GM21786 (cell line): Measurements from ENCODE around the gene XAGE2.
"Not testable (repeated sequence)": the region's sequence is repeated elsewhere in the genome, so short reads cannot be mapped to it uniquely, and the experiment has no call there.

Source experiments
- ATAC-seq: cut with Tn5 transposase; IDR thresholded peaks from one replicate; pipeline ENCODE4 v1.9.1; 2021; ENCODE audit not compliant: unreplicated experiment

Gene XAGE2

GRCh38 chrX:52368368-52369055, at the start of gene XAGE2:
TSS of gene XAGE2 (plus strand) at chrX:52369021. CDS start at chrX:52370015, 994 bp downstream.
- no peak for ATAC-seq

DNA sequence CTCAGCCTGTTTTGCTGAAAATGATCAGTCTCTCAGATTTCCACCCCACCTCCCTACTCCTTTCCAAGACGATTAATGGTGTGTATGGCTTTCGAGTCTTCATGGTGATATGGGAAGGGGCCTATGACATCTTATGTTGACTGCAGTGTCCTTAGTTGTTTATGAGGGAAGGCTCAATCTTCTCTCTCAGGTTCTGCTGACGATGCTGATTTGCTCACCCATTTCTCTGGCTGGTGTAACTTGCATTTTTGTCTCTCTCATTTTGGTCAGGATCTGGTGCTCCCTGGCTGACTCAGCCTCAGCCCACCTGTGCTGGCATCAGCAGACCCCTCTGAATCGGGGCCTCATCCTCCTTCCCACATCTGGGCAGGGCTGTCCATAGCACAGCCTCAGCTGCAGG, 31.4 kb upstream of the XAGE2 start:
- no peak for ATAC-seq

DNA sequence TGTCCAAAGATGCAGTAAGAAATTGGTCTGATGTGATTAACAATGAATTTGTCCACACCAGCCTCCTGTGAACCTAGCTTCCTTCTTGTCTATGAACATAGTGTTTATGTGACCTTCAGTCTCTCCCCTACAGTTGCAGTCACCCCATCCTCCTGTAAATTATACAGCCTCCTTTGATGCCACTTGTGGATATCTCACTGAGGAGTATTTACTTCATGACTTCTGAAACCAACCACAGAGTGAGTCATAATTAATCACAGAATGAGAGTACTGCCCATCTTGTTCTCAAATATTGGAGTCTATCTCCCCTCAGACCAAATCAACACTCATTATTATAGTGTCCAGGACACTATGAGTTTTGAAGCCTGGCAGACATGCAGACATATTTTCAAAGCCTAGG, 27.3 kb upstream of the XAGE2 start:
- no peak for ATAC-seq

GRCh38 chrX:52343131-52343530, 25.7 kb upstream of the XAGE2 start:
- ATAC-seq, result not testable (repeated sequence)

- not testable (repeated sequence) for ATAC-seq
Observed at GRCh38 chrX:52345402-52345801, 23.4 kb upstream of the XAGE2 start.

DNA sequence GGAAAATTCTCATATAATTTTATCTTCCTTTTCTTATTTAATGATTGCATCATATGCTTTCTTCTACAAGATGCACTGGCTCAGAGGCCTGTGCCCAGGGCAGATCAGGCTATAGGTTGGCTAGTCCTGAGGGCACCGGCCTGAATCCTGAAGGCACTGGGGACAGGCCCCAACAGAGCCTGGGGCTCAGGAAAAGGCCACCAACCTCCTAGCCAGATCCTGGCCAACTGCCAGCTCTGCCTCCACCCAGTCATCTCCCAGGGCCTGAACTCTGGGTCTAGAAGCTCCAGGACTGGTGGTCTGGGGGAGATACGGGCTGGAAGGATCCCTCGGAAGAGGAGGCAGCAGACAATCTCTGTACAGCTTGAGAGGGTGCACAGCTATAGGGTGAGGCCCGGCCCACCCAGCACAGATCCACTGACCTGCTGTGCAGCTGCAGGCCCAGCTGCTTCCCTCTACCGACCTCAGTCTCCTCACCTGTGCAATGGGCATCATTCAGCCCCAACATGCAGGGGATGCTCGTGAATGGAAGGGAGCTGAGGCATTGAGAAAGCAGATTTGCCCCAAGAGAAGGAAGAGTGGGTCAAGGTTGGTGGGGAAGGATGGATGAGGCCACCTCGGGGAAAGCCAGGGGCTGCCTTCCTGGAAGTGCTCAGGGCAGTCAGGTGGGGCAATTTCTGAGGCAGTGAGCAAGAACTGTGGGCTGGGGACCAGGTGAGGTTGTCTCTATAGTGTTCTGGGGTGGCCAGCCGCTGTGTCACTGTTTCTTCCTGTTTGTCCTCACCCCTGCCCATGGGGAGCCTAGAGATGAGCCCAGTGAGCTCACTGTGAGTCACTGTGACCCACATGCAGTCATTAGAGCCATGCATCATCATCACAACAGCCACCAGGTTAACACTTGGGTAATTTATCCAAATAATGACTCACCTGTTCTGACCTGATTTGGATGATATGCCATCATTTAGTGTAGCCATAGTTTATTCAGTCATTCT, 22.4 kb upstream of the XAGE2 start:
- no peak for ATAC-seq

DNA sequence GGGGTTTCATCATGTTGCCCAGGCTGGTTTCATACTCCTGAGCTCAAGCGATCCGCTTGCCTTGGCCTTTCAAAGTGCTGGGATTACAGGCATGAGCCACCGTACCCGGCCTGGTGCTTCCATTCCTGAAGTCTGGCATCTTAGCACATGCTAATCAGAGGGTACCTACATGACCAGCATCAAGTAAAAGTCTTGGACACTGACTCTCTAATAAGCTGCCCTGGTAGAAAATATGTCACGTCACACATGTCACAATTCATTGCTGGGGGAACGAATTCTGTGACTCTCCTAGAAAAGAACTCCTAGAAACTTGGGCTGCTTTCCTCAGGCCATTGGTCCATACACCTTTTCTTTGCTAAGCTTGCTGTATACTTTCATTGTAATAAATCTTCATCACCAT, 19.1 kb upstream of the XAGE2 start:
- no peak for ATAC-seq

DNA sequence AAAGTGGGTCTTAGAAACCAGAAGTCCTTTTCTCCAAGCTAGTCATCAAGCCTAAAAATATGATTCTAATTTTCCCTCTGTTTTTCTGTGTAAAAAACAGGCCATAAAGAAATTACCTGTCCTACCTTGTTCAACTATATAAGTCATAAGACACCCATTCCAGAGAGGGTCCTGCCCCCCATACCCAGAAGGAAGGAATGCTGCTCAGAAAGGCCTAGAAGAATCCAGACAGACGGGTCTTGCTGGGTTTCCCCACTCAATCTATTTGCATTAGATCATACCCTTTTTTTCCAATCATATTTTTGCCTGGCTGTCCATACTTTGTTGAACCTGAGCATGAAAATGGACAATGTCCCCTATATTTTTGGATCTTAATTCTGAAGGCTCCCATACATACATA, 16.3 kb upstream of the XAGE2 start:
- ATAC-seq, result no peak

- ATAC-seq, result no peak
Observed at GRCh38 chrX:52353838-52354237, 15.0 kb upstream of the XAGE2 start.

GRCh38 chrX:52355108-52355507, 13.7 kb upstream of the XAGE2 start:
- ATAC-seq, result no peak

DNA sequence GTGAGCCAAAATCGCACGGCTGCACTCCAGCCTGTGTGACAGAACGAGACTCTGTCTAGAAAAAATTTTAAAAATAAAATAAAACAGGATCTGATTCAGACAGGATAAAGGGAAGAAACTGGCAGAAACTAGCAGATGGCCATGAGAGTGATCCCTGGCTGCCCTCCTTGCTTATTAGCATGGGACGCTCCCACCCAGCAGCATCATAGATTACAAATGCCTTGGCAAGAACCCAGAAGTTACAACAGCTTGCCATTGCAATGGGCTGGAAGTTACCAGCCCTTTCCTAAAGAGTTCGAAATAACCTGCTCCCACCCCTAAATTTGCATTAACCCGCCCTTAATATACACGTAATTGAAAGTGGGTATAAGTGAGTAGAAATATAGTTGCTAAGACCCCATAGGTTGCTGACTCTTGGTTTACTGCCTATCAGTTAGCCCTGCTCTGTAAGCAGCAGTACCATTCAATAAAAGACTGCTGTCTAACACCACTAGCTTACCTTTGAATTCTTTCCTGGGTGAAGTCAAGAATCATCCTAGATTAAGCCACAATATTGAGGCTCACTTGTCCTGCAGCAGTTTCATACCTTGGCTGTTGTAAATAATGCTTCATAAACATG, 9.1 kb upstream of the XAGE2 start:
- ATAC-seq, result no peak

DNA sequence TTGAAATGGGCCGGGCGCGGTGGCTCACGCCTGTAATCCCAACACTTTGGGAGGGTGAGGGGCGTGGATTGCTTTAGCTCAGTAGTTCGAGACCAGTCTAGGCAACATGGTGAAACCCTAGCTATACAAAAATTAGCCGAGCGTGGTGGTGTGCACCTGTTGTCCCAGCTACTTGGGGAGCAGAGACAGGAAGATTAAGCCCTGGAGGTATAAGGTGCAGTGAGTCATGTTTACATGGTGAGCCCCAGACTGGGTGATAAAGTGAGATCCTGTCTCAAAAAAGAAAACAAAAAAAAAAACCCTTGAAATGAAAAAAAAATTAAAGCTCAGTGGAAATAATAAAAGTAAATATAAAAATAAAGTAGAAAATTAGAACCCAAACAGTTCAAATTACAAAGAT, 6.9 kb upstream of the XAGE2 start:
- ATAC-seq, result no peak

- no peak for ATAC-seq
Observed at GRCh38 chrX:52363247-52363883, 5.5 kb upstream of the XAGE2 start.

DNA sequence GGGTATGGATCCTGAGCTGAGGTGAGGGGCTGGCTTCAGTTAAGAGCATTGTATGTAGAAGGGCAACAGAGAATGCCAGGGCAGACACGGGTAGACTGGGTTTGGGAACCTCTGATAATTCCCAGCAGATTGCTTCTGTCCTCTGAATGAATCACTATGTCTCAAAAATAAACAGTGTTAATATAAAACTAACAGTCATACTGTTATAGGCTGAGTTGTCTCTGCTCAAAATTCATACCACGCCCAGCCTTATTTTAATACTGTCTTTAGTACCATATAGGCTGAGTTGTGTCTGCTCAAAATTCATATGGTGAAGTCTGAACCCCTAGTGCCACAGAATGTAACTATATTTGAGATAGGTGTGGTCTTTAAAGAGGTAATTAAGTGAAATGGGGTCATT, 10.0 kb downstream of the XAGE2 start:
- ATAC-seq, result no peak

DNA sequence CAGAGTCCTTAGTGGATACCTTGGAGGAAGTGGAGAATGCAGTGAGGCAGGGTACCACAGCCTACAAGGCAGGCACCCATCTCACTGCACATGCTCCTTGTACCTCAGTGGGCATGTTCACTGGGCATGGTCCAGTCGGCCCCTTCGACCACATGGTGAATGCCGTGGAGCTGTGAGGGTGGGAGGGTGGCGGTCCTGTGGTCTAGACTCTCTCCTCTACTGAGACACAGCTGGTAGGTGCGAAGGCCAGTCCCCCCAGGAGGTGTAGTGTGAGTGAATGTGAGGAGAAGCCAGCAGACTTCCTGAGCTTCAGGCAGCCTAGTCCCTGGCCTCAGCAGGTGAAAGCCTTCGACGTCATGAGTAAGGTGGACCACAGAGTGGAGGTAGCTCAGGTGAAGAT, 12.2 kb downstream of the XAGE2 start:
- no peak for ATAC-seq

GRCh38 chrX:52410439-52411394, 41.9 kb downstream of the XAGE2 start:
- ATAC-seq, result no peak

DNA sequence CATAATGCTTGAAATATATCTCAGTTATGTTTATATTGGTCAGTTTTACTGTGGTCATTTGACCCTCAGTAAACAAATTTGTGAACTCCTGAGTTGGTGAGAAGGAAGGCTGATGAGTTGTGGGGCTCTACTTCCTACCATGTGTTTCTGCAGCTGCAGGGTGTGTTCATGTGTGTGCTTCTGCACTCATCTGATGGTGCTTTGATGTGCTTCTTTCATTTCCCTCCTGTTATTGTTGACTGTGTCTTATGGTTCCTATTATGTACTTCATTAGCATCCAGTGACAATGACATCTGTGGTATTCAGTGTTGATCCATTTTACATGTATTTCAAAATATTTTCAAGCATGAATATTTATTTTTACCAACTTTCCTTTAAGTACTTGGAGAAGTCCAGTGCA, 46.5 kb downstream of the XAGE2 start:
- no peak for ATAC-seq

DNA sequence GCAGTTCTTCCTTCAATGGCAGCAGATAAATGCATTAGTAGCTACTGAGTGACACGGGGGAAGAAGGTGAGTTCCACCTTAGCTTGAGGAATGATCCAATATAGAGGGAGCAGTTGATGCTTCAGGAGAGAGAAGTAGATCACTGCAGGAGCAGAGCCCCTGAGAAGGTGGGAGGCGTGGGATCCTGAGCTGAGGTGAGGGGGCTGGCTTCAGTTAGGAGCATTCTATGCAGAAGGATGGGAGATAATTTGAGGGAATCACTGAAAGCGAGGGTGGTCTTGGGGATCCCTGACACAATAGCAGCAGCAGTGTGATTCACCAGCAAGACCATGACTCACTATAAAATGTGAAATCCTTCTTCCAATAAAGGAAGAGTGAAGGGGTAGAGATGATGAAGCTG, 48.0 kb downstream of the XAGE2 start:
- no peak for ATAC-seq

DNA sequence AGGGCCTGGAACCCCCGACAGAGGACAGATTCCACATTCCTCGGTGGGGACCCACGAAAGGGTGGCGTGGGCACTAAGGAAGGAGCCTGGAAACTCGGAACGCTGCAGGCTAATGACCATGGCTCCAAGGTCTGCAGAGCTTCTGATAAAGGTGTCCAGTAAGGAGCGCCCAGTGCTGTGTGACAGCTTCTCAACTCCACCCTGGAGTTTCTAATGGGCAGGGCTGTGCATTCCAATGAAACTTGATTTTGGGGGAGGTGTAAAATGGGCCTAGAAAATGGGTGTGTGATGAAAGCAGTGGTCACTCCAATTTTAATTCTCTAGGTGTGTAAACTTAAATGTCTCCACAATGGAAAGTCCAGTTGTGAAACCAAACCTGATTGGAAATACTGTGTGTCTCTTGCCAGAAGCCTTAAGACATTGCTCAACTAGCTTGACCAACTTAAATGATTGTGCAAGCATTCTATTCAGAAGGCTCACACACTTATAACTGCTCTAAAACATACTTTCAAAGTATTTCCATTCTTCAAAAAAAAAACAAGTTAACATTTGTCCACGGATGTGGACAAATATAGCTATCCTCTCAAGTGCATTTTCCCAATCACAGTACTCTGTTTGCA, 52.1 kb downstream of the XAGE2 start:
- ATAC-seq, result no peak

DNA sequence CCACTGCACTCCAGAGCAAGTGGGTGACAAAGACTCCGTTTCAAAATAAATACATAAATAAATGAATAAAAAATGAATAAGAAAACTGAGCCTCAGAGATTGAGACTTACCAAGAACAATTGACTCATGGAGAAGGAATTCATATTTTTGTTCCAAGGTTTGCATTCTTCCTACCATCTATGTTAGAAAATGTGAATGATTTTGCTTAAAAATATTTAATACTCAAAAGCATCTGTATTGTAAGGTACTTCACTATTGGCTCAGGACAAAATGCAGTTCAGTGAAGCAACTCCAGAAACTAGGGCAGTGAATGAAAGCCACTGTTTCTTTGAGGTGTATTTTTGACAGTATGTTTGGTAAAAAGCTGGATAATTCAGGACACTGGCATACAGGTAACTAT, 54.1 kb downstream of the XAGE2 start:
- no peak for ATAC-seq
